GM21737 (cell line): ENCODE measurements around the gene OOSP4B.
"Not testable (repeated sequence)": the region's sequence is repeated elsewhere in the genome, so short reads cannot be mapped to it uniquely, and the experiment has no call there.

Experiments used
- ATAC-seq: cut with Tn5 transposase; IDR thresholded peaks from one replicate; pipeline ENCODE4 v1.9.1; 2021; ENCODE audit warnings: mild to moderate bottlenecking, moderate library complexity; ENCODE audit not compliant: unreplicated experiment

OOSP4B gene

DNA sequence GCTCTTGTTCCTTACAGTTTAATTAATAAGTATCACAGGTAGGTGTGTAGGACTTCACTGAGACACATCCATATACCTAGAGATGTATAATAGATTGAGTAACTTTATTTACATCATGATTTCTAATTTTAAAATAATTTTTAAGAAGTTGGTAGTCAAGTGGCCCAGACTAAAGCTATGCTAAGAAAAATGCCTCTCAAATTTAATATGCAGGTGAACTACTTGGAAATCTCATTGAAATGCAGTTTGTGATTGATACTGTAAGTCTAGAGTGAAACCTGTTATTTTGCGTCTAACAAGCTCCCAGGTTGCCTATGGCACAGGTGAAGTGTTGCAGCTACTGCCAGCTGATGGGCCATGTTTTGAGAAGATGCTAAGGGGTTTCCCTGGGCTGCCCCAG, at the start of gene OOSP4B:
Gene OOSP4B, plus strand, starts transcription at position 301 of the 400 bp plus-strand sequence.
- ATAC-seq = no peak

DNA sequence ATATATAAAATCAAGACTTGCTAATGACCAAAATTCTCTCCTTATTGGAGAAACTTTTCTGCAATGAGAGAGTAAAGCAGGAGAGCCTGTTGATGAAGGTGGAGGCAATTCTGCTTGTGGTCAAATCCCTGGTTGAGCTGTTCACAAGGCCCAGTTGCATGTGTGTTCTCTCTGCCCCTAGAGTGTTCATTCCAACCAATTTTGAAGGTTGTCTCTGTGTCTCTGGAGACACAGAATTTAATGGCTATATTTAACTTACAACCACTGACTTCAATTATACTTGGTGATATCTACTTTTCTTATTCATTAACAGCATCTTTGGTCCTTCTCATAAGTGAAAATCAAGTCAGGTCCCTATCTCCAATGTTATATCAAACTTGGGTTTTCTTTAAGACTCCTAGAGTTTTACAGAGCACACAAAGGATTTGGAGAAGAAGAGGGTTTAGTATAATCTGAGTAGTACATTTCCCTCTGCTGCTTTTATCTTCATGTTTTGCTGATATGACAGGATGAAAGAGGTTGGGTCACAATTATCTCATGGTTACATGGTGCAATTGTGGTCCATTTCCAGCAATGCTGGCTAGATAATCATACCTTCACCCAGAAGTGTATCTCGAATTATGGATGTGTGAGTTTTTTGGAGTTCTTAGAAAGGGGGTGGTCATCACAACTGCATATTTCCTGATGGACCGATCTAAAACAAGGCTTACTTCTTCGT, 49.1 kb upstream of the OOSP4B start:
- no peak for ATAC-seq

DNA sequence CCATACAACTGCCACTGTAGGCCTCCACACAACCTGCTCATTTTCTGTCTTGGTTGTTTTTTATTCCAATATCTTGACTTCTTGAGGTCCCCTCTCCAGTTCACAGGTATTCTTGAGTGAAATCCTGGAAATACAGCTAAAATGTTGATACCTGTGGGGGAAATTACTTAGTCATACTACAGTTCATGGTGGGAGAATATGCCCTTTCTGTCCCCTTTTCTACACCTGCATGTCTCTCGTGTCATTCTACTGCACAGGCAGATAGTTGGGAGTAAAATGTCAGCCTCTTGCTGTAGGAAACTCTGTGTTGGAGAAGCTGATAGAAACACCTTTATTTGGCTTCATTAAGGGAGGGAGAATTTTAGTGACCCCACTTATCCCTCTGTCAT, 48.6 kb upstream of the OOSP4B start:
- no peak for ATAC-seq

DNA sequence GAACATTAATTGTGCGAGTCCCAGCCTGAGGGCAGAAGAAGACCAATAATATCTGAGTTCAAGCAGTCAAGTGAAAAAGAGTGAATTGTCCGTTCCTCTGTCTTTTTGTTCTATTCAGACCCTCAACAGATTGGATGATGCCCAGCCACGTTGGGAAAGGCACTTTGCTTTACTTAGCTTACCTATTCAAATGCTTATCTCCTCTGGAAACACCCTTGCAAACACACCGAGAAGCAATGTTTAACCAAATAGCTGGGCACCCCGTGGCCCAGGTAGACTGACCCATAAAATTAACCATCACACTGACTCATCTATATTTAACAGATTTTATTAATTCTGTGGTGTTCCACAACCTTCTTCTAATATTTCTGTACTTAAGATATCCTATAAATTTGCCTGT, 43.9 kb upstream of the OOSP4B start:
- ATAC-seq = no peak

DNA sequence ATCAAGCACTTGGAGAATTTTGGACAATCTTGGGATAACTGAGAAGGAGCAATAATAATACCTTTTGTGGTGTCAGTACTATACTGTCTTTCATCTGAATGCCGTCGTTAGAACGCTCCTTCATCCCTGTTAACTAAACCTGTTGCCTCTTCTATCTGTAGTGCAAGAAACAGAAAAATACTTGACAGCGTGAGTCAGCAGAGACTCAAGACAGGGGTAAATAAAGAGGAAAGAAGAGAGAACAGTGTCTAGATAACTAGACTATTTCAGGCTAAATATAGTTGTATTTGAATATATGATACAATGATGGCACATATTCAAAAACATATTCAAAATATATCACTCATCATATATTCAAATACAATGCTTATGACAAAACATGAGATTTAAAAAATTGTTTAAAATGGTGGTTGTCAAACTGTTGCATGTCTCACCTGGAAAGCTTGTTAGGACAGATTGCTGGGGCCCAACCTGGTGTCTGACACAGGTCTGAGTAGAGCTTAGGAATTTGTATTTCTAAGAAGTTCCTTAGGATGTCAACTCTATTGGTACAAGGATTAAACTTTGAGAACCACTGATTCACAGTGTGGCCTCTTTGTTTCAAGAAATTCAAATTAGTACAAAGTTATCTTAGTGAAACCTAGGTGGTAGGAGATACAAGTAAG, 35.7 kb upstream of the OOSP4B start:
- ATAC-seq = no peak

DNA sequence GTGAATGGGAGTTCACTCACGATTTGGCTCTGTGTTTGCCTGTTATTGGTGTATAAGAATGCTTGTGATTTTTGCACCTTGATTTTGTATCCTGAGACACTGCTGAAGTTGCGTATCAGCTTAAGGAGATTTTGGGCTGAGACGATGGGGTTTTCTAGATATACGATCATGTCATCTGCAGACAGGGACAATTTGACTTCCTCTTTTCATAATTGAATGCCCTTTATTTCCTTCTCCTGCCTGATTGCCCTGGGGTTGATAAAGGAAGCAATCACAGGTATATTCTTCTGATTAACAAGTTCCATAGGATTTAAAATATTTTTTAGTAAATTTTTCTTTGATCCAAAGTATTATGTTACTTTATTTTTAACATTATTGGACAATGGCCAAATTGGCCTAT, 34.9 kb upstream of the OOSP4B start:
- not testable (repeated sequence) for ATAC-seq

DNA sequence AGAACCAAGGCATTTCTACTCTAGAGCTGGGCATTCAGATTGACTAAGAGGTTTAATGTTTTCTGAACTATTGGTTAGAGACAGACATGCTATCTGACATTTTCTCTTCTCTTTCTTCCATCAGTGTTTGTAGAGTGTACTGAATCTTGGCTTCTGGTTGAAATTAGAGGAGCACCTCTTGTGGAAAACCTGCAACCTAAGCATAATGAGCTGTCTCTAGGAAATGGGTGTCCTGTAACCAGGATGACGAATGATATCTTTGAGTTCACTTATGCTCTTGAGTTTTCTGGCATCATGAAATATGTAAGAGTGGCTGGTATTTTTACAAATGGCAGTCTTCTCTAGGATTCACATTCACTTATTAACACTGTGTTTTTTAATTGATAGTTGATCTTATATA, 33.8 kb upstream of the OOSP4B start:
- no peak for ATAC-seq

DNA sequence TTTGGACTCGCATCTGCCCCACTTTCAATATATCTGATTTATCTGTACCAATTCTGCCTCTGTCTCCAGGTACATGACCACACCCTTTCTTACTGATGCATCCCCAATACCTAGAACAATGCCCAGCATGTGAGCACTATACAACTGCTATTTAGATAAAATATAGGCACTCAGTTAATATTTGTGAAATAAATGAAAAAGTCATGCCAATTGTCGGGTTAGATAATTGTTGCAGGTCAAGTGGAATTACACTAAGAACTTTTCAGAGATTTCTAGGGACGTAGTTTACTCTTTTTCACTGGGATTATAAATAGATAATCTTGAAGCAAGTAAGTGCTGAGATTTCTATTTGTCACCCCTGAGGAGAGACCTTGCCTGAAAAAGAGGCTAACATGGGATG, 32.6 kb upstream of the OOSP4B start:
- no peak for ATAC-seq

DNA sequence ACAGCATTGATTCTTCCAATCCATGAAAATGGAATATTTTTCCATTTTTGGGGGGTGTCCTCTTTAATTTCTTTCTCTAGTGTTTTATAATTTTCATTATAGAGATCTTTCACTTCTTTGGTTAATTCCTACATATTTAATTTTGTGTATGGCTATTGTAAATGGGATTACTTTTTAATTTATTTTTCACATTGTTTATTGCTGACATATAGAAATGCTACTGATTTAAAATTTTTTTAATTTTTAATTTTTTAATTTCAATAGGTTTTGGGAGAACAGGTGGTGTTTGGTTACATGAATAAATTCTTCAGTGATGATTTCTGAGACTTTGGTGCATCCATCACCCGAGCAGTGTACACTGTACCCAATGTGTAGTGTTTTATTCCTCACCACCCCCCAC, 26.6 kb upstream of the OOSP4B start:
- ATAC-seq = no peak

DNA sequence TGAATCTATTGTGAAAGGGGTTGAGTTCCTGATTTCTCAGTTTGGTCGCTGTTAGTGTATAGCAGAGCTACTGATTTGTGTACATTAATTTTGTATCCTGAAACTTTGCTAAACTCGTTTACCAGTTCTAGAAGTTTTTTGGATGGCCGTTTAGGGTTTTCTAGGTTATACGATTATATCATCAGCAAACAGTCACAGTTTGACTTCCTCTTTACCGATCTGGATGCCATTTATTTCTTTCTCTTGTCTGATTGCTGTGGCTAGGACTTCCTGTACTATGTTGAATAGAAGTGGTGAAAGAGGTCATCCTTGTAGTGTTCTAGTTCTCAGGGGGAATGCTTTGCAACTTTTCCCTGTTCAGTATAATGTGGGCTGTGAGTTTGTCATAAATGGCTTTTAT, 24.6 kb upstream of the OOSP4B start:
- no peak for ATAC-seq

DNA sequence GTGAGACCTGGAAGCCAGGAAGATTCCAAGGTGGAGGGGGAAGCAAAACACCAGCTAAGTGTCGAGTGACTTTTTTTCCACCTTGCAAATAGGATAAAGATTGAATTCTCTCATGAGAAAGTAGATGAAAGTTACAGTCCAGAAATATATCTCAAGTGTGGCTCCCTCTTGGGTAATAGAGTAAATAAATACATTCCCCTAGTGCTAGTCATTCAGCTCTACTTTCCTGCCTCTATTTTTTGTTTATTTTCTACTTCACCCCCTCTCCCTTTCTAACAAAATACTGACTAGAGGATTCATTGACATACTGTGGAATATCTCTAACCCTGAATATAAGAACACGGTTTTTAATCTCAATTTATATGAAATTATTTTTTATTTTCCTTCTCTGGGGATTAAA, 19.2 kb upstream of the OOSP4B start:
- ATAC-seq = no peak

DNA sequence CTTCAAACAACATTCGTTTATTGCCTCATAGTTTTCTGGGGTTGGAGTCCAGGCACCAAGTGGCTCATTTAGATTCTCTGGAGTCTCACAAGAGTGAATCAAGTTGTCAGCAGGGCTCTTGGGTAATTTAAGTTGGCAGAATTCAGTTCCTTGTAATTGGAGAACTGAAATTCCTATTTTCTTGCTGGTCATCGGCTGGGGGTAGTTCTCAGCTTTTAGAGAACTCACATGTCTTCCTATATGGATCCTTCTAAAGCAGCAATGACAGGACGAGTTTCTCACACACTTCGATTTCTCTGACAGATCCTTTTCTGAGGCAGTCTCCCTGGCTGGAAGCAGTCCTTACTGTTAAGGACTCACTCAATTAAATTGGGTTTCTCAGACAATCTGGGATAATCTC, 17.3 kb upstream of the OOSP4B start:
- ATAC-seq = no peak

DNA sequence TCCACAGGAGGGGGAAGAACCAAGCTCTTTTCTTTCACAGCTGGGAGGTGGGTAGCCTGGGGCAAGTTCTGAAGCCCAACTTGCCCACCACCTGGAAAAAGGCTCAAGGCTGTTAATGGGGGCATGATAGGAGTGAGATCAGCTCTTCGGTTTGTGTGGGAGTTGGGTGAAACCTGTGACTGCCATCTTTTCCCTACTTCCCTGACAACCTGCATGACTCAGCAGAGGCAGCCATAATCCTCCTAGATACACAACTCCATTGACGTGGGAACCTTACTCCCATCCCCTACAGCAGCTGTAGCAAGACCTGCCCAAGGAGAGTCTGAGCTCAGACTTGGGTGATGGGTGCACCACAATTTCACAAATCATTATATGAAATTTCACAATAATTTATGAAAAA, 13.3 kb upstream of the OOSP4B start:
- no peak for ATAC-seq

DNA sequence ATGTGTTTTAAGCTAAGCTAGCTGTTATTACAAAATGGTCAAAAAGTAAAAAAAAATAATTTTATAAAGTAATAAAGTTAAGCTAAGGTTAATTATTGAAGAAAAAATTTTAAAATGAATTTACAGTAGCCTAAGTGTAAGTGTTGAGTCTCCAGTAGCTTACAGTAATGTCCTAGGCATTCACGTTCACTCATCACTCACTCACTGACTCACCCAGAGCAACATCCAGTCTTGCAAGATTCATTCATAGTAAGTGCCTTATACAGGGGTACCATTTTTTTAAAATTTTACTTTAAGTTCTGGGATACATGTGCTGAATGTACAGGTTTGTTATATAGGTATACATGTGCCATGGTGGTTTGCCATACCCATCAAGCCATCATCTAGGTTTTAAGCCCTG, 11.6 kb upstream of the OOSP4B start:
- ATAC-seq = no peak

DNA sequence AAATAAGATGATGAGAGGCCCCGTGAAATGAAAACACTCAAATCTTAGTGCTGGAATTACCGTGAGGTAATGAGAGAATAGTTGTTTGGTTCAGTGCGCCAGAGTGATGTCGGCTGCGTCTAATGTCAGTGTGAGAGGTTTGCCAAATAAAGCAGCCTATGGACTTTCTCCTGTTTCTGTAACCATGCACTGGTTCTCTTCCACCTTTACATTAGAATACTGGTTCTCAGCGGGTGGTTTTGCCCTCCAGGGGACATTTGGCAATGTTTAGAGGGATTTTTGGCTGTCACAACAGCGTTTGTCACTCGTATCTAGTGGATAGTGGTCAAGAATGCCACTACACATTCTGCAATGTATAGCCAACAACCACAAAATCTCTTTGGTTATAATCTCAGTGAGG, 1.1 kb downstream of the OOSP4B start:
- ATAC-seq = no peak

DNA sequence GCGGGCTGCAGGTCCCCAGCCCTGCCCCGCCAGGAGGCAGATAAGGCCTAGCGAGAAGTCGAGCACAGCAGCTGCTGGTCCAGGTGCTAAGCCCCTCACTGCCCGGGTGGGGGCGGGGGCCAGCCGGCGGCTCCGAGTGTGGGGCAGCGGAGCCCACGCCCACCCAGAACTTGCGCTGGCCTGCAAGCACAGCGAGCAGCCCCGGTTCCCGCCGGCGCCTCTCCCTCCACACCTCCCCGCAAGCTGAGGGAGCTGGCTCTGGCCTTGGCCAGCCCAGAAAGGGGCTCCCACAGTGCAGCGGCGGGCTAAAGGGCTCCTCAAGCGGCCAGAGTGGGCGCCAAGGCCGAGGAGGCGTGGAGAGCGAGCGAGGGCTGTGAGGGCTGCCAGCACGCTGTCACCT, 3.4 kb downstream of the OOSP4B start:
- ATAC-seq = not testable (repeated sequence)

DNA sequence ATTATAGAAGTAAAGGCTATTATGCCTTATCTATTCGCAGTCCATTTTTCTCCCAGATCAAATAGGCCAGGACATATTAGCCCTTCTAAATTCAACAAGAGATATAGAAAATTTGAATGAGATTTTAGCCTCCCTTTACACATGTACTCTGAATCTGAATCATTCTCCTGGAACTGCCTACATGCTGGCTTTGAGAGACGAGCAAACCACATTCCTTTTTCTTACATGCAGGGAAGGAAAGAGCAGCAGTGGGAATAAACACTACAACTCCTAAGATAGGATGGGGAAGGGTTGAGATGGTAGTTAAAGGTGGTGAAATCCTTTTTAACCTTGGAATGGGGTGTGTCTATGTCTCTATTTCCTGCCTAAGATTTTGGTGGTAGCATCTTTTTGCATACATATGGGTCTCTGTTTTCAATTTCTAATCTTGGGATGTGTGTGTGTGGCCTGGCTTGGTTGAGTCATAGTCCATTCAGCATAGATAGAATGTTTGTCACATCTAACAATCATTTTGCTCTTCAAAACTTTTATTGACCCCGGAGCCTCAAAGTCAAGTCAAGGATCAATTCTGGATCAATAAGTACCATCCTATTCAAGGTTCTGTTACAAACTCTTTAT, 12.1 kb downstream of the OOSP4B start:
- no peak for ATAC-seq

DNA sequence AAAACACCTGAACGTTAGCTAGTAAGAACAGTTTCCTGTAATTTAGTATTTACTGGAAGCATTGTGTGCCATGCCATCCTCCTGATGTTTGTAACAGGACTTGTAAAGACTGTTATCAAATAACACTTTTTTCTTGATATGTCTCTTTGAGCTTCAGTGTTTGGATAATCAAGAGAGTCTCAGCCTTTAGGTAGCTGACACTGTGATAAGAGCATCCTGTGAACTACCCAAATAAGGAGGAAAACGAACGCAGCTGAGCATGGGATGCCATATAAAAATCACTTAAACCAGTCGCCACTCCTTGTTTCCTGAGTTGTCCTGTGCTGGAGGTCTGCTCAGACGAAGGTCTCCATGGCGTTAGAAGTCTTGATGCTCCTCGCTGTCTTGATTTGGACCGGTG, 23.1 kb downstream of the OOSP4B start, which contains the start of gene OOSP2:
Gene OOSP2, plus strand, starts transcription at position 301 of the 400 bp plus-strand sequence. Its CDS starts 51 bp downstream, at position 352.
- ATAC-seq = no peak

DNA sequence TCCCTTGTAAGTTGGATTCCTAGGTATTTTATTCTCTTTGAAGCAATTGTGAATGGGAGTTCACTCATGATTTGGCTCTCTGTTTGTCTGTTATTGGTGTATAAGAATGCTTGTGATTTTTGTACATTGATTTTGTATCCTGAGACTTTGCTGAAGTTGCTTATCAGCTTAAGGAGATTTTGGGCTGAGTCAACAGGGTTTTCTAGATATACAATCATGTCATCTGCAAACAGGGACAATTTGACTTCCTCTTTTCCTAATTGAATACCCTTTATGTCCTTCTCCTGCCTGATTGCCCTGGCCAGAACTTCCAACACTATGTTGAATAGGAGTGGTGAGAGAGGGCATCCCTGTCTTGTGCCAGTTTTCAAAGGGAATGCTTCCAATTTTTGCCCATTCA, 33.4 kb downstream of the OOSP4B start:
- not testable (repeated sequence) for ATAC-seq

DNA sequence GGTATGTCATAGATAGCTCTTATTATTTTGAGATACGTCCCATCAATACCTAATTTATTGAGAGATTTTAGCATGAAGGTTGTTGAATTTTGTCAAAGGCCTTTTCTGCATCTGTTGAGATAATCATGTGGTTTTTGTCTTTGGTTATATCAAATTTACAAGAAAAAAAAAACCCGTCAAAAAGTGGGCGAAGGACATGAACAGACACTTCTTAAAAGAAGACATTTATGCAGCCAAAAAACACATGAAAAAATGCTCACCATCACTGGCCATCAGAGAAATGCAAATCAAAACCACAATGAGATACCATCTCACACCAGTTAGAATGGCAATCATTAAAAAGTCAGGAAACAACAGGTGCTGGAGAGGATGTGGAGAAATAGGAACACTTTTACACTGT, 33.9 kb downstream of the OOSP4B start:
- not testable (repeated sequence) for ATAC-seq

DNA sequence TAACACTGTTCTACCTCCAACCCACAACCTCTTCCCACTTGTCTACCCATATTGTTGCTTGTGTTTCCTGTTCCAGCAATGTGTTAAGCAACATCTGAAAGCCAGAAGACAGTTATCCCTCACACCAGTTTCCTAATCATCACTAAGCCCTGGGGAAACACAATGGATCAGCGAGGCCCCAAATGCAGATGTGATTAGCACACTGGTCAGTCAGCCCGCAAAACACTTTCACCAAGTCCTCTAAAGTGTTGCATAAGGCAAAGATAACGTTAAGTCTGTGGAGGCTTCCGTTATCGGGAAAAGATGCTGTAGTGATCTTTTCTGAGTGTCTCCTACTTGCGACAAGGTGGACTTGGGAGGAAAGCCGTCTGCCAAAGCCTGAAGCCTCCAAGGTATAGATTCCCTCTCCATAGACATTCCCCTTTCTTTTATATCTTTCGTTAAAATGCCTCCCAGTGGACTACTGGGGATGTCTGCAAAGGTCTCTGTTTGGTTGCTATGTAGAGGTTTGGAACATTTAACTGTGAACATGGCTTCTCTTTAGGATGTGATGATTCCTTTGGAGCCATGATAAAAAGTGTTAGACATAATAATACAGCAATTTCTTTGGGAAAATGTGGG, 39.5 kb downstream of the OOSP4B start, which contains the start of gene MS4A3:
Gene MS4A3, plus strand, starts transcription at position 317 of the 621 bp plus-strand sequence. CDS start 4,496 bp downstream, outside the sequence.
- ATAC-seq = no peak

DNA sequence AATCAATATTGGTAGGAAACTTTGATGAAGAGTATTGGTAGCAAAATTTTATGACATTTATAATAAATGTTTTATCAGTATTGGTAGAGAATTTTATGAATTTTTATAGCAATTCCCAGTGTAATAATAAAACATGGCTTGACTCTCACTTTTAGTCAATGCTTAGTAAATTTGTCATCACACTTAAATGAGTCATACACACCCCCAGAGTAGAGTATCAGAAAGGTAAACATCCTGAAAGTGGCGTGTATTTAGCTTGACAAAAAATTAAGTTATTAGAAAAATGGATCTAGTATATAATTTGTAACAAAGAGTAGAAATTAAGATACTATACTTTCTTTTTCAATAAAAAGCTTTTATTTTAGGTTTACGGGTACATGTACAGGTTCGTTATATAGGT, 42.1 kb downstream of the OOSP4B start:
- no peak for ATAC-seq
